SK-N-SH (cell line): ENCODE results near the gene IQSEC1. TPM values are rescaled to one million over a fixed set of nuclear protein-coding genes. Genes with fewer than 3 reads are reported as not detected.
A peak's percentile ranks its signal among the peaks of the same experiment; 100 is the strongest.

Experiments used
- CTCF ChIA-PET: fragments of 300-600, 350-600 bp; formaldehyde crosslinking; extraction: SDS; loops from one replicate; lab custom pipeline; 2021; lab: Yijun Ruan, JAX
- POLR2A ChIA-PET: fragments of 350-600 bp; sonication (Branson Sonifier 250); formaldehyde crosslinking; extraction: SDS; loops from one replicate; lab custom pipeline; 2020; ENCODE audit warnings: antibody characterized with exemption, inconsistent platforms; lab: Yijun Ruan, JAX
- DNase-seq: peaks from one replicate; pipeline ENCODE4 v3.0.0; 2012
- H2AFZ ChIP-seq: fragments of 200-600 bp; sonication (generic); 2 replicates; pipeline ENCODE4 v1.8.1; 2016; ENCODE audit warnings: antibody characterized with exemption, mild to moderate bottlenecking, low read depth
- H3F3A ChIP-seq: fragments of 200-600 bp; sonication (generic); replicated peaks from 2 replicates; pipeline ENCODE3; 2016; ENCODE audit warnings: antibody characterized with exemption, mild to moderate bottlenecking; ENCODE audit not compliant: insufficient read depth
- H3K27ac ChIP-seq, 2 experiments: fragments of 200-500 bp in 1 of 2; fragments of 200-600 bp in 1 of 2; sonication (Bioruptor generic) in 1 of 2; sonication (generic), shearing (Covaris generic) in 1 of 2; 2 replicates each; pipeline versions ENCODE4 v1.5.1 to v1.6.1; 2014 to 2016; ENCODE audit warnings: low read depth in 2 of 2, inconsistent platforms in 1 of 2, low read length in 1 of 2, mild to moderate bottlenecking in 1 of 2, mixed read lengths in 1 of 2
- H3K27me3 ChIP-seq: fragments of 200-600 bp; sonication (generic), shearing (Covaris generic); 2 replicates; pipeline ENCODE4 v1.6.1; 2016; ENCODE audit warnings: mixed run types; ENCODE audit not compliant: insufficient read depth
- H3K36me3 ChIP-seq, 2 experiments: fragments of 200-500 bp in 1 of 2; fragments of 200-600 bp in 1 of 2; sonication (Bioruptor generic) in 1 of 2; sonication (generic) in 1 of 2; replicated peaks in 1 of 2; 2 replicates each; pipeline versions ENCODE3 to v1.5.1; 2014 to 2016; ENCODE audit warnings: low read length in 1 of 2, mild to moderate bottlenecking in 1 of 2; ENCODE audit not compliant: insufficient read depth in 2 of 2, control insufficient read depth in 1 of 2
- H3K4me1 ChIP-seq, 2 experiments: fragments of 200-500 bp in 1 of 2; fragments of 200-600 bp in 1 of 2; sonication (Bioruptor generic) in 1 of 2; sonication (generic), shearing (Covaris generic) in 1 of 2; 2 replicates each; pipeline versions ENCODE4 v1.5.1 to v1.6.1; 2014 to 2016; ENCODE audit warnings: low read depth in 1 of 2, low read length in 1 of 2, mixed run types in 1 of 2; ENCODE audit not compliant: insufficient read depth in 2 of 2, control insufficient read depth in 1 of 2
- H3K4me2 ChIP-seq: fragments of 200-600 bp; sonication (generic), shearing (Covaris generic); 2 replicates; pipeline ENCODE4 v1.6.1; 2017; ENCODE audit warnings: mixed run types
- H3K4me3 ChIP-seq, 2 experiments: fragments of 200-500 bp in 1 of 2; fragments of 200-600 bp in 1 of 2; sonication (Bioruptor generic) in 1 of 2; sonication (generic), shearing (Covaris generic) in 1 of 2; 2 replicates each; pipeline versions ENCODE4 v1.5.1 to v1.8.1; 2014 to 2016; ENCODE audit warnings: low read depth in 2 of 2, inconsistent platforms in 1 of 2, low read length in 1 of 2, mild to moderate bottlenecking in 1 of 2, mixed read lengths in 1 of 2, moderate library complexity in 1 of 2
- H3K79me2 ChIP-seq: fragments of 200-600 bp; sonication (generic); 2 replicates; pipeline ENCODE4 v1.8.1; 2017; ENCODE audit warnings: mild to moderate bottlenecking; ENCODE audit not compliant: insufficient read depth
- H3K9ac ChIP-seq: fragments of 200-600 bp; sonication (generic); 2 replicates; pipeline ENCODE4 v1.6.1; 2017; ENCODE audit warnings: mixed run types
- H3K9me2 ChIP-seq: fragments of 200-600 bp; sonication (generic); 2 replicates; pipeline ENCODE4 v1.6.1; 2017; ENCODE audit warnings: mixed run types
- H3K9me3 ChIP-seq: fragments of 200-600 bp; sonication (generic); 2 replicates; pipeline ENCODE4 v1.6.1; 2017; ENCODE audit warnings: mixed run types, mild to moderate bottlenecking, moderate library complexity
- H4K20me1 ChIP-seq: fragments of 200-600 bp; sonication (generic); 2 replicates; pipeline ENCODE4 v1.6.1; 2017; ENCODE audit warnings: mild to moderate bottlenecking, mixed run types; ENCODE audit not compliant: insufficient read depth
- ELF1 ChIP-seq: IDR thresholded peaks from 2 replicates; pipeline ENCODE4 v1.4.0; 2012
- RXRA ChIP-seq: IDR thresholded peaks from 2 replicates; pipeline ENCODE4 v1.4.0; 2012; ENCODE audit warnings: low read depth, mild to moderate bottlenecking, borderline replicate concordance
- SIN3A ChIP-seq: IDR thresholded peaks from 2 replicates; pipeline ENCODE4 v1.6.1; 2012; ENCODE audit warnings: low read depth, mild to moderate bottlenecking, low read length, moderate library complexity, borderline replicate concordance
- SMC3 ChIP-seq: IDR thresholded peaks from 2 replicates; pipeline ENCODE4 v1.6.1; 2012; ENCODE audit warnings: low read depth, low read length, improper control_type of control experiment
- TEAD4 ChIP-seq: IDR thresholded peaks from 2 replicates; pipeline ENCODE4 v1.4.0; 2012; ENCODE audit warnings: mild to moderate bottlenecking, borderline replicate concordance; ENCODE audit not compliant: insufficient read depth
- WGBS: methylation state at CpG from one replicate; pipeline ENCODE4 v1.1.6; 2017; ENCODE audit warnings: low lambda C conversion rate; 5-methylcytosine and 5-hydroxymethylcytosine counted together
- polyA plus RNA-seq, 3 experiments: library from polyadenylated mRNA; depleted of rRNA; stranded (reverse); fragments of >200 nt; gene quantifications; 2 replicates each; pipeline ENCODE4 v1.2.3, GENCODE V29; 2012
- TF ChIP-seq, protein P1 (sequence below): IDR thresholded peaks from 2 replicates; pipeline ENCODE4 v1.4.0; 2012; ENCODE audit warnings: low read depth, borderline replicate concordance
- TF ChIP-seq, protein P2 (sequence below): IDR thresholded peaks from 2 replicates; pipeline ENCODE4 v1.4.0; 2012; ENCODE audit warnings: low read depth, borderline replicate concordance
- TF ChIP-seq, protein P3 (sequence below): fragments of 150-350 bp; IDR thresholded peaks from 2 replicates; pipeline ENCODE4 v1.6.1; 2017; ENCODE audit warnings: antibody characterized with exemption, low read length, low read depth, borderline replicate concordance
- TF ChIP-seq, protein P4 (sequence below): IDR thresholded peaks from 2 replicates; pipeline ENCODE4; 2012

The IQSEC1 gene
- polyA plus RNA-seq, 1 of the 3 experiments (the other 2 are of a cell fraction), result 6.2 TPM

DNA sequence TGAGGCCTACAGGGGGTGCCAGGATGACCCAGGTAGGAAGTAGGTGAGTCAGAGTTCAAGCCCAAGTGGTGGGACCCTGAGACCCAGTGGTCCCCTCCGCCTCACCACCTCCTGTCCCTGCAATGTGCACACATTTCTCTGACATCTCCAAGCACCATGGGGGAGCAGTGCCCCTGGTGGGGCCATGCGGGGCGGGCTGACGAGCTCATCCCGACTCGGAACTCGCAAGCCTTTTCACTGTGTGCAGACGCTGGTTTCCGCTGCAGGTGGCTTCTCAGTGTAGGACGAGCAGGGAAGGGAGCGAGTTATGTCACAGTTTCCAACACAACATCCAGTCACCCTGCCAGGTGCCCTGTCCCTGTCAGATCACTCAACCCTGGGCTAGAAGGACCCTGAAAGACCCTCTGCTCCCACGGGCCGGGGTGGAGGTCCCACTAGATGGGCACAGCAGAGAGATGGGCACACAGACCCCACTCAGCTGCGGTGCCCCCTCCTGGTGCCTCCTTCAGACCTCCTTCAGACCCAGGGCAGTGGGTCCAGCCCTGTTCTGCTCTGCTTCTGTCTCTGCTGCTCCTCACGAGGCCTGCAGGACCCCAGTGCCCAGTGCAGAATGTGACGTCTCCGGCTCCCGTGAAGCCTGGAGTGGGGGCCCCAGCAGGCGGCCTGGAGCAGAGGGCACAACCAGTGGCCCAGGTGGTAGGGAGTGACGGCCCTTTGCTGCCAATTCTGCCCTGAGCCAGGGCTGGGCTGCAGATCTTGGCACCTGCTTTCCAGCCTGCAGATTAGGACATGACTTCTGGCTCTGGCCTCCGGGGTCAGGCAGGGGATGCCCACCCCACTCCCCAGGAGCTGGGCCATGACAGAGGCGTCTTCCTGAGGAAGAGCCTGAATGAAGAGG, 129.9 kb downstream of the IQSEC1 start:
- Histone ChIP-seq H3K4me1 (peaks cover 9 to 63% of the 10 kb centered on the region in 2 experiments; a peak in 3 of 4 replicates), H3K9me2 (no peaks in the 10 kb centered on the region), H2AFZ (no peak overlapping the region), H3K36me3 (peaks cover 0 to 13% of the 10 kb centered on the region in 2 experiments), H3K27ac (peak overlapping the region in 1 of 2 experiments; percentile 34; a peak in 1 of 4 replicates), H3K27me3 (no peaks in the 10 kb centered on the region), H3F3A (no peaks in the 10 kb centered on the region), H3K9me3 (no peaks in the 10 kb centered on the region), H3K79me2 (peaks cover 11% of the 10 kb centered on the region), H4K20me1 (peaks cover 35% of the 10 kb centered on the region; the same call in 1 of the 2 replicates), H3K4me3 (no peak overlapping the region), H3K4me2 (no peak overlapping the region), H3K9ac (no peak overlapping the region)
- TF ChIP-seq, protein P1, sequence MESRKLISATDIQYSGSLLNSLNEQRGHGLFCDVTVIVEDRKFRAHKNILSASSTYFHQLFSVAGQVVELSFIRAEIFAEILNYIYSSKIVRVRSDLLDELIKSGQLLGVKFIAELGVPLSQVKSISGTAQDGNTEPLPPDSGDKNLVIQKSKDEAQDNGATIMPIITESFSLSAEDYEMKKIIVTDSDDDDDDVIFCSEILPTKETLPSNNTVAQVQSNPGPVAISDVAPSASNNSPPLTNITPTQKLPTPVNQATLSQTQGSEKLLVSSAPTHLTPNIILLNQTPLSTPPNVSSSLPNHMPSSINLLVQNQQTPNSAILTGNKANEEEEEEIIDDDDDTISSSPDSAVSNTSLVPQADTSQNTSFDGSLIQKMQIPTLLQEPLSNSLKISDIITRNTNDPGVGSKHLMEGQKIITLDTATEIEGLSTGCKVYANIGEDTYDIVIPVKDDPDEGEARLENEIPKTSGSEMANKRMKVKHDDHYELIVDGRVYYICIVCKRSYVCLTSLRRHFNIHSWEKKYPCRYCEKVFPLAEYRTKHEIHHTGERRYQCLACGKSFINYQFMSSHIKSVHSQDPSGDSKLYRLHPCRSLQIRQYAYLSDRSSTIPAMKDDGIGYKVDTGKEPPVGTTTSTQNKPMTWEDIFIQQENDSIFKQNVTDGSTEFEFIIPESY, result no peak
- TF ChIP-seq SIN3A (no peak), RXRA (no peak), TEAD4 (no peak)
- TF ChIP-seq, protein P2, sequence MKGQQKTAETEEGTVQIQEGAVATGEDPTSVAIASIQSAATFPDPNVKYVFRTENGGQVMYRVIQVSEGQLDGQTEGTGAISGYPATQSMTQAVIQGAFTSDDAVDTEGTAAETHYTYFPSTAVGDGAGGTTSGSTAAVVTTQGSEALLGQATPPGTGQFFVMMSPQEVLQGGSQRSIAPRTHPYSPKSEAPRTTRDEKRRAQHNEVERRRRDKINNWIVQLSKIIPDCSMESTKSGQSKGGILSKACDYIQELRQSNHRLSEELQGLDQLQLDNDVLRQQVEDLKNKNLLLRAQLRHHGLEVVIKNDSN, result no peak
- TF ChIP-seq, protein P3, sequence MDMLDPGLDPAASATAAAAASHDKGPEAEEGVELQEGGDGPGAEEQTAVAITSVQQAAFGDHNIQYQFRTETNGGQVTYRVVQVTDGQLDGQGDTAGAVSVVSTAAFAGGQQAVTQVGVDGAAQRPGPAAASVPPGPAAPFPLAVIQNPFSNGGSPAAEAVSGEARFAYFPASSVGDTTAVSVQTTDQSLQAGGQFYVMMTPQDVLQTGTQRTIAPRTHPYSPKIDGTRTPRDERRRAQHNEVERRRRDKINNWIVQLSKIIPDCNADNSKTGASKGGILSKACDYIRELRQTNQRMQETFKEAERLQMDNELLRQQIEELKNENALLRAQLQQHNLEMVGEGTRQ, result no peak
- TF ChIP-seq, protein P4, sequence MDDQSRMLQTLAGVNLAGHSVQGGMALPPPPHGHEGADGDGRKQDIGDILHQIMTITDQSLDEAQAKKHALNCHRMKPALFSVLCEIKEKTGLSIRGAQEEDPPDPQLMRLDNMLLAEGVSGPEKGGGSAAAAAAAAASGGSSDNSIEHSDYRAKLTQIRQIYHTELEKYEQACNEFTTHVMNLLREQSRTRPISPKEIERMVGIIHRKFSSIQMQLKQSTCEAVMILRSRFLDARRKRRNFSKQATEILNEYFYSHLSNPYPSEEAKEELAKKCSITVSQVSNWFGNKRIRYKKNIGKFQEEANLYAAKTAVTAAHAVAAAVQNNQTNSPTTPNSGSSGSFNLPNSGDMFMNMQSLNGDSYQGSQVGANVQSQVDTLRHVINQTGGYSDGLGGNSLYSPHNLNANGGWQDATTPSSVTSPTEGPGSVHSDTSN, result no peak
- CTCF ChIA-PET, result interaction anchor here (1.5 kb wide), 1 partner anchor 102 kb away, joined by 4 read pairs; the partner anchor contains the start of gene RPL32
- no peak for DNase-seq
- POLR2A ChIA-PET, result no interaction called here
- 91% methylated on average over 14 of the region's 22 CpGs for WGBS

DNA sequence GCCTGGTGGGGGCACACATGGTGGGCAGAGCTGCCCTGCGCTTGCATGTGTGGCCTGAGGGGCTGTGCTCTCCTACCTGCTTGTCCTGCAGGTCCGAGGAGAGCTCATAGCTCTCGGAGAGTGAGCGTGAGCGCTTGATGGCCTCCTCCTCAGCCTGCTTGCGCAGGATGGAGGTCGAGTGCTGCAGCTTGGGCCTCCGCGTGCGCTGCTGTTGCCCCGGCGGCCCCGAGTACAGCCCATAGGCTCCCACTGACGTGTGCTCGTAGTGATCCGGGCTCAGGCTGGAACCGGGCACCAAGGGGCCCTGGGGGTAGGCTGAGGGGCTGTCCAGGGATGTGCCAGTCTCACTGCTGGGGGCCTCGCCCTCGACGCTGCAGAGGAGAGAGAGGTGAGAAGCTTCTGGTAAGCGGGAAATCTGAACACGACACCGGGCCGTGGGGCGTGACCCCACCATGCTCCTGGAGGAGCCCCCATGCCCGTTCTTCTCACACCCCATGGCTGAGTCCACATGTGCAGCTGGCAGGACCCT, 131.7 kb downstream of the IQSEC1 start:
- Histone ChIP-seq H3K4me3 (no peak overlapping the region), H3K4me2 (no peak overlapping the region), H3K36me3 (peaks cover 0 to 13% of the 10 kb centered on the region in 2 experiments), H2AFZ (no peak overlapping the region), H3K9me2 (no peaks in the 10 kb centered on the region), H4K20me1 (peaks cover 22% of the 10 kb centered on the region; the same call in 1 of the 2 replicates), H3F3A (no peaks in the 10 kb centered on the region), H3K9ac (no peak overlapping the region), H3K9me3 (no peaks in the 10 kb centered on the region), H3K79me2 (peaks cover 6% of the 10 kb centered on the region), H3K27me3 (no peaks in the 10 kb centered on the region), H3K4me1 (peaks cover 0 to 52% of the 10 kb centered on the region in 2 experiments; a peak in 1 of 4 replicates), H3K27ac (no peak overlapping the region; a peak in 1 of 4 replicates)
- DNase-seq, result no peak
- ChIA-PET CTCF (interaction anchor here (0.8 to 2.2 kb wide), 6 partner anchors 10 to 74 kb away, joined by 3 to 5 read pairs (median 4); no protein-coding TSS in a partner anchor), POLR2A (no interaction called here)
- TF ChIP-seq SMC3, result no peak
- TF ChIP-seq, protein P2, result no peak
- TF ChIP-seq TEAD4, result no peak
- TF ChIP-seq ELF1, result no peak
- WGBS, result 94% methylated on average over 19 of the region's 26 CpGs
